SK-N-SH (cell line): ENCODE data around the gene GATB. TPM values are rescaled to one million over a fixed set of nuclear protein-coding genes. Genes with fewer than 3 reads are reported as not detected.

Experiments used
- CTCF ChIA-PET: fragments of 300-600, 350-600 bp; formaldehyde crosslinking; extraction: SDS; loops from one replicate; lab custom pipeline; 2021; lab: Yijun Ruan, JAX
- POLR2A ChIA-PET: fragments of 350-600 bp; sonication (Branson Sonifier 250); formaldehyde crosslinking; extraction: SDS; loops from one replicate; lab custom pipeline; 2020; ENCODE audit warnings: antibody characterized with exemption, inconsistent platforms; lab: Yijun Ruan, JAX
- DNase-seq: peaks from one replicate; pipeline ENCODE4 v3.0.0; 2012
- H2AFZ ChIP-seq: fragments of 200-600 bp; sonication (generic); 2 replicates; pipeline ENCODE4 v1.8.1; 2016; ENCODE audit warnings: antibody characterized with exemption, mild to moderate bottlenecking, low read depth
- H3F3A ChIP-seq: fragments of 200-600 bp; sonication (generic); replicated peaks from 2 replicates; pipeline ENCODE3; 2016; ENCODE audit warnings: antibody characterized with exemption, mild to moderate bottlenecking; ENCODE audit not compliant: insufficient read depth
- H3K27ac ChIP-seq, 2 experiments: fragments of 200-500 bp in 1 of 2; fragments of 200-600 bp in 1 of 2; sonication (Bioruptor generic) in 1 of 2; sonication (generic), shearing (Covaris generic) in 1 of 2; 2 replicates each; pipeline versions ENCODE4 v1.5.1 to v1.6.1; 2014 to 2016; ENCODE audit warnings: low read depth in 2 of 2, inconsistent platforms in 1 of 2, low read length in 1 of 2, mild to moderate bottlenecking in 1 of 2, mixed read lengths in 1 of 2
- H3K27me3 ChIP-seq: fragments of 200-600 bp; sonication (generic), shearing (Covaris generic); 2 replicates; pipeline ENCODE4 v1.6.1; 2016; ENCODE audit warnings: mixed run types; ENCODE audit not compliant: insufficient read depth
- H3K36me3 ChIP-seq, 2 experiments: fragments of 200-500 bp in 1 of 2; fragments of 200-600 bp in 1 of 2; sonication (Bioruptor generic) in 1 of 2; sonication (generic) in 1 of 2; replicated peaks in 1 of 2; 2 replicates each; pipeline versions ENCODE3 to v1.5.1; 2014 to 2016; ENCODE audit warnings: low read length in 1 of 2, mild to moderate bottlenecking in 1 of 2; ENCODE audit not compliant: insufficient read depth in 2 of 2, control insufficient read depth in 1 of 2
- H3K4me1 ChIP-seq, 2 experiments: fragments of 200-500 bp in 1 of 2; fragments of 200-600 bp in 1 of 2; sonication (Bioruptor generic) in 1 of 2; sonication (generic), shearing (Covaris generic) in 1 of 2; 2 replicates each; pipeline versions ENCODE4 v1.5.1 to v1.6.1; 2014 to 2016; ENCODE audit warnings: low read depth in 1 of 2, low read length in 1 of 2, mixed run types in 1 of 2; ENCODE audit not compliant: insufficient read depth in 2 of 2, control insufficient read depth in 1 of 2
- H3K4me2 ChIP-seq: fragments of 200-600 bp; sonication (generic), shearing (Covaris generic); 2 replicates; pipeline ENCODE4 v1.6.1; 2017; ENCODE audit warnings: mixed run types
- H3K4me3 ChIP-seq, 2 experiments: fragments of 200-500 bp in 1 of 2; fragments of 200-600 bp in 1 of 2; sonication (Bioruptor generic) in 1 of 2; sonication (generic), shearing (Covaris generic) in 1 of 2; 2 replicates each; pipeline versions ENCODE4 v1.5.1 to v1.8.1; 2014 to 2016; ENCODE audit warnings: low read depth in 2 of 2, inconsistent platforms in 1 of 2, low read length in 1 of 2, mild to moderate bottlenecking in 1 of 2, mixed read lengths in 1 of 2, moderate library complexity in 1 of 2
- H3K79me2 ChIP-seq: fragments of 200-600 bp; sonication (generic); 2 replicates; pipeline ENCODE4 v1.8.1; 2017; ENCODE audit warnings: mild to moderate bottlenecking; ENCODE audit not compliant: insufficient read depth
- H3K9ac ChIP-seq: fragments of 200-600 bp; sonication (generic); 2 replicates; pipeline ENCODE4 v1.6.1; 2017; ENCODE audit warnings: mixed run types
- H3K9me2 ChIP-seq: fragments of 200-600 bp; sonication (generic); 2 replicates; pipeline ENCODE4 v1.6.1; 2017; ENCODE audit warnings: mixed run types
- H3K9me3 ChIP-seq: fragments of 200-600 bp; sonication (generic); 2 replicates; pipeline ENCODE4 v1.6.1; 2017; ENCODE audit warnings: mixed run types, mild to moderate bottlenecking, moderate library complexity
- H4K20me1 ChIP-seq: fragments of 200-600 bp; sonication (generic); 2 replicates; pipeline ENCODE4 v1.6.1; 2017; ENCODE audit warnings: mild to moderate bottlenecking, mixed run types; ENCODE audit not compliant: insufficient read depth
- ELF1 ChIP-seq: IDR thresholded peaks from 2 replicates; pipeline ENCODE4 v1.4.0; 2012
- EP300 ChIP-seq, 2 experiments: IDR thresholded peaks; 2 replicates each; pipeline versions ENCODE4 v1.4.0 to v1.6.1; 2012; ENCODE audit warnings: borderline replicate concordance in 1 of 2, low read depth in 1 of 2, low read length in 1 of 2
- EZH2phosphoT487 ChIP-seq: fragments of 200-600 bp; sonication (generic); IDR thresholded peaks from 2 replicates; pipeline ENCODE4 v1.6.1; 2017; ENCODE audit warnings: low read depth, mixed run types, mild to moderate bottlenecking, antibody characterized with exemption, moderate library complexity, borderline replicate concordance
- FOSL2 ChIP-seq: IDR thresholded peaks from 2 replicates; pipeline ENCODE4 v1.4.0; 2012; ENCODE audit warnings: low read depth, mild to moderate bottlenecking, moderate library complexity, borderline replicate concordance
- GATA2 ChIP-seq: sonication (generic); formaldehyde crosslinking; IDR thresholded peaks from 2 replicates; pipeline ENCODE4 v1.5.0; 2020; ENCODE audit warnings: mild to moderate bottlenecking, missing genetic modification reagents
- IRF3 ChIP-seq: fragments of 150-350 bp; IDR thresholded peaks from 2 replicates; pipeline ENCODE4 v1.6.1; 2016; ENCODE audit warnings: mild to moderate bottlenecking, low read depth, low read length
- JUND ChIP-seq: IDR thresholded peaks from 2 replicates; pipeline ENCODE4 v1.4.0; 2012
- MXI1 ChIP-seq: IDR thresholded peaks from 2 replicates; pipeline ENCODE4 v1.6.1; 2012; ENCODE audit warnings: mild to moderate bottlenecking, low read depth, low read length, improper control_type of control experiment
- RAD21 ChIP-seq: IDR thresholded peaks from 2 replicates; pipeline ENCODE4 v1.6.1; 2012; ENCODE audit warnings: mild to moderate bottlenecking, low read length
- RCOR1 ChIP-seq: fragments of 150-350 bp; IDR thresholded peaks from 2 replicates; pipeline ENCODE4 v1.6.1; 2017; ENCODE audit warnings: antibody characterized with exemption, low read length
- REST ChIP-seq: IDR thresholded peaks from 2 replicates; pipeline ENCODE4 v1.6.1; 2012; ENCODE audit warnings: mild to moderate bottlenecking, low read depth, low read length, moderate library complexity
- RFX5 ChIP-seq: IDR thresholded peaks from 2 replicates; pipeline ENCODE4 v1.6.1; 2012; ENCODE audit warnings: mild to moderate bottlenecking, improper control_type of control experiment, low read length
- RXRA ChIP-seq: IDR thresholded peaks from 2 replicates; pipeline ENCODE4 v1.4.0; 2012; ENCODE audit warnings: low read depth, mild to moderate bottlenecking, borderline replicate concordance
- TAF1 ChIP-seq: IDR thresholded peaks from 2 replicates; pipeline ENCODE4 v1.6.1; 2012; ENCODE audit warnings: low read depth, mild to moderate bottlenecking, low read length, moderate library complexity, borderline replicate concordance
- TCF12 ChIP-seq: IDR thresholded peaks from 2 replicates; pipeline ENCODE4 v1.4.0; 2012
- TEAD4 ChIP-seq: IDR thresholded peaks from 2 replicates; pipeline ENCODE4 v1.4.0; 2012; ENCODE audit warnings: mild to moderate bottlenecking, borderline replicate concordance; ENCODE audit not compliant: insufficient read depth
- USF2 ChIP-seq: fragments of 150-350 bp; IDR thresholded peaks from 2 replicates; pipeline ENCODE4 v1.6.1; 2017; ENCODE audit warnings: antibody characterized with exemption, low read length, low read depth, borderline replicate concordance
- WGBS: methylation state at CpG from one replicate; pipeline ENCODE4 v1.1.6; 2017; ENCODE audit warnings: low lambda C conversion rate; 5-methylcytosine and 5-hydroxymethylcytosine counted together
- polyA plus RNA-seq, 3 experiments: library from polyadenylated mRNA; depleted of rRNA; stranded (reverse); fragments of >200 nt; gene quantifications; 2 replicates each; pipeline ENCODE4 v1.2.3, GENCODE V29; 2012

The GATB gene
- polyA plus RNA-seq, 1 of the 3 experiments (the other 2 are of a cell fraction): 28.1 TPM

GRCh38 chr4:151666501-151666900 lies 94.3 kb downstream of the GATB start:
- Histone ChIP-seq H3K79me2 (no peaks in the 10 kb centered on the region), H3K27me3 (no peaks in the 10 kb centered on the region), H3K27ac (no peak overlapping the region), H3K4me1 (peaks cover 0 to 2% of the 10 kb centered on the region in 2 experiments; a peak in 1 of 4 replicates), H4K20me1 (no peaks in the 10 kb centered on the region), H2AFZ (no peak overlapping the region), H3K36me3 (no peaks in the 10 kb centered on the region), H3K4me2 (no peak overlapping the region), H3K9me2 (no peaks in the 10 kb centered on the region), H3K4me3 (no peak overlapping the region), H3K9me3 (no peaks in the 10 kb centered on the region), H3F3A (no peaks in the 10 kb centered on the region), H3K9ac (no peak overlapping the region)
- CTCF ChIA-PET: no interaction called here
- WGBS: 84% methylated on average over 4 of the region's 5 CpGs
- POLR2A ChIA-PET: no interaction called here
- DNase-seq: no peak
- TF ChIP-seq IRF3: no peak
- no peak for TF ChIP-seq RCOR1
- TF ChIP-seq RFX5: no peak
- no peak for TF ChIP-seq MXI1
- TF ChIP-seq USF2: no peak
- TF ChIP-seq TEAD4: no peak
- TF ChIP-seq JUND: no peak
- no peak for TF ChIP-seq TAF1
- TF ChIP-seq ELF1: no peak
- no peak for TF ChIP-seq EZH2phosphoT487
- TF ChIP-seq FOSL2: no peak
- TF ChIP-seq RXRA: no peak
- TF ChIP-seq EP300 (IDR thresholded peaks at IDR 0.05; ENCODE audit: borderline replicate concordance in 1 of 2, low read depth in 1 of 2, low read length in 1 of 2): no peak
- no peak for TF ChIP-seq GATA2
- TF ChIP-seq RAD21: no peak
- TF ChIP-seq TCF12: no peak

GRCh38 chr4:151665785-151666127 lies 95.1 kb downstream of the GATB start:
- no peak for TF ChIP-seq RAD21
- TF ChIP-seq REST: no peak
- no peak for TF ChIP-seq TEAD4
- no peak for TF ChIP-seq MXI1
- no peak overlapping the region for H3K4me2 ChIP-seq

More at GRCh38 chr4:151665785-151666127, 95.1 kb downstream of the GATB start:
- Histone ChIP-seq H3K36me3 (no peaks in the 10 kb centered on the region), H2AFZ (no peak overlapping the region), H3K9ac (no peak overlapping the region), H3F3A (no peaks in the 10 kb centered on the region), H4K20me1 (no peaks in the 10 kb centered on the region), H3K4me1 (no peaks in the 10 kb centered on the region; a peak in 1 of 4 replicates), H3K9me3 (no peaks in the 10 kb centered on the region), H3K4me3 (no peak overlapping the region), H3K27me3 (no peaks in the 10 kb centered on the region), H3K27ac (no peak overlapping the region), H3K9me2 (no peaks in the 10 kb centered on the region), H3K79me2 (no peaks in the 10 kb centered on the region)
- 87% methylated on average over 9 of the region's 9 CpGs for WGBS
- ChIA-PET CTCF (no interaction called here), POLR2A (no interaction called here)
- DNase-seq: no peak
